Transverse colon (tissue), 4 donors: ENCODE measurements around the gene EMP2.

ENCODE experiments used
- CTCF ChIP-seq, 5 experiments: fragments of 200-600 bp in 3 of 5; fragments of 450-650 bp in 2 of 5; sonication (generic) in 3 of 5; IDR thresholded peaks; 1 replicate in 2 of 5; 2 replicates in 3 of 5; pipeline ENCODE4 v1.5.1; 2016 to 2017; ENCODE audit warnings: antibody characterized with exemption in 5 of 5, inconsistent platforms in 3 of 5, mild to moderate bottlenecking in 2 of 5, moderate library complexity in 1 of 5
- POLR2AphosphoS5 ChIP-seq, 3 donors: sonication (generic); formaldehyde crosslinking; IDR thresholded peaks; one replicate each; pipeline ENCODE4 v1.6.1; 2016; ENCODE audit warnings: antibody characterized with exemption in 3 of 3

GRCh38 chr16:10607157-10607556, 26.8 kb upstream of the EMP2 start:
- no peak for TF ChIP-seq CTCF (IDR thresholded peaks at IDR 0.05)
- no peak for TF ChIP-seq POLR2AphosphoS5 (IDR thresholded peaks at IDR 0.05)
